ENCODE measurements around the gene MKI67.

The MKI67 gene

GRCh38 chr10:128049226-128050120, 76.8 kb downstream of the MKI67 start:
- DNase-seq = no peak

GRCh38 chr10:128048819-128049210, 77.4 kb downstream of the MKI67 start:
- DNase-seq = no peak

- DNase-seq = no peak
Measured at GRCh38 chr10:128047991-128048818, 78.0 kb downstream of the MKI67 start.

DNA sequence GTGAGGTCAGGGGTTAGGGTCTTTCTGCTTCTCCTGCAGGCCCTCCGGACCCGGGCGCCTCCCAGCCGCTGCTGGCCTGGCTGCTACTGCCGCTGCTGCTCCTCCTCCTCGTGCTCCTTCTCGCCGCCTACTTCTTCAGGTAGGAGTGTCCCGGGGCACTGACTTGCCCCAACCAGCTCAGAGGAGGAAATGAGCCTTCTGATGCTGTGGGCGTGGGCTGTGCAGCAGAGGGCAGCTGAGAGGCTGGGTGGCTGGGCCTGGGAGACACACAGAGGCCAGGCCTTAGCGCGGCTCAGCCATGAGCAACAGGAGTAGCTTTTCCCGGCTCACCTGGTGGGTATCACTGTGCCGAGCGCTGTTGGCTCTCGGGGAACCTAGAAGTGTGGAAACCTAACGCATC, 78.9 kb downstream of the MKI67 start:
- DNase-seq = peak; percentile 57

DNA sequence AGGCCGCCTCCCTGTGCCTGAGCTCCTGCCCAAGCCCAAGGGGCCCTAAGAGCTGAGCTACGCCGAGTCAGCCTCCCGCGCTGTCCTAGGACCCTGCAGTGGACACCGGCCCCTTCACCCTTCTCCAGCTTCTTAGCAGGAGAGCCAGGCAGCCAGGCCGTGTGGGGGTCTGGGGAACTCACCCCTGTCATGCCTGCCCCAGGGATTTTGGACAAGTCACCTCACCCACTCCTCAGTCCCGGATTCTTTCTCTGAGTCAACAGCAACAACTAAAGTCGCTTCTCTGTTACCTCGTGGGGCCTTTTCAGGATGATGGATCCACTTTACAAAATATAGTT, 79.3 kb downstream of the MKI67 start:
- no peak for DNase-seq
